Brain microvascular endothelial cell (primary cell): ENCODE data around the gene ZNF135.

Source experiments
- DNase-seq: peaks from one replicate; pipeline ENCODE4 v3.0.0-alpha.2; 2020
- H3K27ac ChIP-seq: fragments of 250-450 bp; sonication (Bioruptor Pico); 2 replicates; pipeline ENCODE4 v1.5.1; 2020; ENCODE audit warnings: mild to moderate bottlenecking, moderate library complexity
- H3K27me3 ChIP-seq: fragments of 250-450 bp; sonication (Bioruptor Pico); replicated peaks from 2 replicates; pipeline ENCODE4 v1.5.1; 2020; ENCODE audit warnings: mild to moderate bottlenecking
- H3K36me3 ChIP-seq: fragments of 250-450 bp; sonication (Bioruptor Pico); replicated peaks from 2 replicates; pipeline ENCODE4 v1.5.1; 2020; ENCODE audit warnings: mild to moderate bottlenecking
- H3K4me3 ChIP-seq: 2 replicates; pipeline ENCODE4 v1.5.1; 2011; ENCODE audit warnings: low read depth, mild to moderate bottlenecking, control low read depth, low read length, moderate library complexity
- CTCF ChIP-seq: IDR thresholded peaks from 2 replicates; pipeline ENCODE4 v1.5.1; 2011; ENCODE audit warnings: low read depth, mild to moderate bottlenecking, moderate library complexity, low read length, control low read depth, inconsistent platforms; ENCODE audit errors: missing control alignments
- in situ Hi-C: cut with HindIII; loops from 2 replicates; pipeline ENCODE4 v1.10.0; 2017; ENCODE audit warnings: low sequenced_read_pairs, low pct_ligation_motif_present

ZNF135 gene

GRCh38 chr19:58118979-58119733, 60.1 kb downstream of the ZNF135 start:
- H3K27ac ChIP-seq = no peak overlapping the region
- no peak for TF ChIP-seq CTCF
- H3K4me3 ChIP-seq = no peak overlapping the region
- no peak for DNase-seq
- no peaks in the 10 kb centered on the region for H3K27me3 ChIP-seq
- no peaks in the 10 kb centered on the region for H3K36me3 ChIP-seq
- in situ Hi-C loops = no loop called here
